ENCODE measurements around the gene GPLD1.

The GPLD1 gene

GRCh38 chr6:24486065-24486464 is 3.3 kb downstream of the GPLD1 start:
- FAIRE-seq: no peak
- no peak for TF ChIP-seq CTCF (IDR thresholded peaks at IDR 0.05; ENCODE audit: insufficient read depth, missing control alignments)

GRCh38 chr6:24484657-24485323 is 4.6 kb downstream of the GPLD1 start:
- no peak for DNase-seq (ENCODE audit: insufficient read length, low spot score)
- FAIRE-seq: no peak
- TF ChIP-seq CTCF (IDR thresholded peaks at IDR 0.05; ENCODE audit: insufficient read depth, missing control alignments): no peak

More at GRCh38 chr6:24486065-24486464, 3.3 kb downstream of the GPLD1 start:
- no peak for DNase-seq (ENCODE audit: insufficient read length, low spot score)

GRCh38 chr6:24481449-24481848 is 7.9 kb downstream of the GPLD1 start:
- DNase-seq (ENCODE audit: insufficient read length, low spot score): no peak
- FAIRE-seq: no peak
- TF ChIP-seq CTCF (IDR thresholded peaks at IDR 0.05; ENCODE audit: insufficient read depth, missing control alignments): no peak

- no peak for TF ChIP-seq CTCF (IDR thresholded peaks at IDR 0.05; ENCODE audit: insufficient read depth, missing control alignments)
- FAIRE-seq: no peak
- DNase-seq (ENCODE audit: insufficient read length, low spot score): no peak
Observed at GRCh38 chr6:24480705-24481104, 8.7 kb downstream of the GPLD1 start.

GRCh38 chr6:24478903-24479302 is 10.5 kb downstream of the GPLD1 start:
- no peak for TF ChIP-seq CTCF (IDR thresholded peaks at IDR 0.05; ENCODE audit: insufficient read depth, missing control alignments)
- no peak for DNase-seq (ENCODE audit: insufficient read length, low spot score)
- no peak for FAIRE-seq

GRCh38 chr6:24477070-24477469 is 12.3 kb downstream of the GPLD1 start:
- DNase-seq (ENCODE audit: insufficient read length, low spot score): peak; percentile 49
- peak; percentile 91 for FAIRE-seq
- no peak for TF ChIP-seq CTCF (IDR thresholded peaks at IDR 0.05; ENCODE audit: insufficient read depth, missing control alignments)

- DNase-seq (ENCODE audit: insufficient read length, low spot score) (no peak), FAIRE-seq (no peak)
- no peak for TF ChIP-seq CTCF (IDR thresholded peaks at IDR 0.05; ENCODE audit: insufficient read depth, missing control alignments)
Observed at GRCh38 chr6:24476631-24477030, 12.7 kb downstream of the GPLD1 start.
